GM21515 (cell line): ENCODE data around the gene MRAP.
A peak's percentile ranks its signal among the peaks of the same experiment; 100 is the strongest.
"Not testable (repeated sequence)": the region's sequence is repeated elsewhere in the genome, so short reads cannot be mapped to it uniquely, and the experiment has no call there.

Experiments used
- ATAC-seq: cut with Tn5 transposase; IDR thresholded peaks from one replicate; pipeline ENCODE4 v1.9.1; 2021; ENCODE audit not compliant: unreplicated experiment

MRAP gene

GRCh38 chr21:32298658-32299081 lies at the start of gene MRAP:
Gene MRAP, plus strand, starts transcription at chr21:32298855. Its CDS starts 117 bp downstream, at chr21:32298972.
- no peak for ATAC-seq

DNA sequence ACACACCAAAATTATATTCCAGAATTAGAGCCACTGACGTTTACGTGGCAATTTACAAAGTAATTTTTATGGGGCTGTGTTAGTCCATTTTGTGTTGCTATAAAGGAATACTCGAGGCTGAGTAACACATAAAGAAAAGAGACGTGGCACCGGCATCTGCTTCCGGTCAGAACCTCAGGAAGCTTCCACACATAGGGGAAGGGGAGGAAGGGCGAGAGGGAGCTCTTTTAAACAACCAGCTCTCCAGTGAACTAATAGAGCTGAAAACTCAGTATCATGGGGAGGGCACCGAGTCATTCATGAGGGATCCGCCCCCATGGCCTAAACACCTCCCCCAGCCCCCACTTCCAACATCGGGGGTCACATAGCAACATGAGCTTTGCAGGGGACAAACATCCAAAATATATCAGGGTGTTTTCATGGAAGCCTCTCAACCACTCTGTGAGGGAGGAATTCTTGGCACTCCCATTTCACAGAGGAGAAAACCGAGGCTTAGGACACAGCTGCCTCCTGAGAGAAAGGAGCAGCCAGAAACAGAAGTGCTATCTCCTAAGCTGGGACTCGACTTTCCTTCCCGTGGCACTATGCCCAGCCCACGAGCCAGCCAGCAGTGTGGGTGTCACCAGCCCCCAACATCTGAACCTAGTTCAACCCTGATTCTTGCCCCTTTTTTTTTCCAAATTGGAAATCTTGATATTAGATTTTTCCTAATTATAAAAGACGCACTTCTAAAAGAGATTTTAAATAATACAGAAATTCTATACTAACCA lies 49.0 kb upstream of the MRAP start:
- no peak for ATAC-seq

GRCh38 chr21:32252136-32252535 lies 46.5 kb upstream of the MRAP start:
- no peak for ATAC-seq

DNA sequence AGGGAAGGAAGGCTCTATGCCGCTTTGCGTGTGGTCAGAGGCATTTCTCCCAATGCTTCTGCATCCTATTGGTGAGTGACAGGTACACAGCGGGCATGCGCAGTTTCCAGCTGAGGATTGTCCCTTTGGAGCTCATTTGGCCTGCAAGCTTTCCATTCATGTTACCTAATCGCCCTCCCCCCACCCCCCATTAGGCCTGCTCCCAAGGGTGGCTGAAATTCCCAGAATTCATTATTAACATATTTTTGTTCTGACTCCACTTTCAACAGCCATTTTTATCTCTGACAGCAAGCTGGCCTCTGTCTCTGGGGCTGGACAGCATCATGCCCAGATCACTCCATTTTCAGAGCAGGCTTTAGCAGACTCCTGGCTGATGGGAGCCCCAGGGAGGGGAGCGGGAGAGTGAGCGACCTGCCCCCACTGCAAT lies 45.4 kb upstream of the MRAP start:
- ATAC-seq = no peak

- no peak for ATAC-seq
These were observed 42.4 kb upstream of the MRAP start for GRCh38 chr21:32256251-32256650.

DNA sequence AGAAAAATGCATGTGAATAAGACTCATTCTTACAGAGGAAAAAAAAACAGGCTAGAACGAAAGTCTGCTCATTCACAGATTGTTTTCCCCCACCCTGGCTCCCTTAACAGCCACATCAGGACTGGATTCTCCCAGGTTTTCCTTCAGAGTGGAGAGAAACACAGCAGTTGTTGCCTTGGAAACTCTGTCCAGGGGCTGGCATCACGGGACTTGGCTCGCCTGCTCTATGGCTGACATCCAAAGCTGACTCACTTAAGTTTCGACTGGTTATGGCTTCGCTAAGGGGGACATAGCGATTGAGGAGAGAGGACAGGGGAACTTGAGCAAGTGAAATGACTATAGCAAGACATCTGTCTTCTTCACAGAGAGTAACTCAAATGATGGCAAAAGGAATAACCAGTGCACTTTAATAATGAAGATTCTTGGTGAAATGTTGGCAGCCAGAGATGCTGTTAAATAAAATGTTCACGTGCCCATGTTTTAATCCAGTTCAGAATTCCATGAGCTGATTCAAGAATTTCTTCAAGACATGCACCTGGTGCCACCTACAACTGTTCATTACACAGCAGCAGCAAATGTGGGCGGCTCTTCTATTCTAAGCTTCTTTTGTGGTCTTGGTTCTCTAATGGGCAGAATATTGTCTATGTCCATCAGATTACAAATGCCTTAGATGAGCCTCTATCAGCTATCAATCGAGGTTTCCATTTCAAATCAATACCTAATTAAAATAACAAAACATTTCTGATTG lies 41.6 kb upstream of the MRAP start:
- ATAC-seq = no peak

GRCh38 chr21:32257962-32258785 lies 40.5 kb upstream of the MRAP start:
- ATAC-seq = peak; percentile 69

DNA sequence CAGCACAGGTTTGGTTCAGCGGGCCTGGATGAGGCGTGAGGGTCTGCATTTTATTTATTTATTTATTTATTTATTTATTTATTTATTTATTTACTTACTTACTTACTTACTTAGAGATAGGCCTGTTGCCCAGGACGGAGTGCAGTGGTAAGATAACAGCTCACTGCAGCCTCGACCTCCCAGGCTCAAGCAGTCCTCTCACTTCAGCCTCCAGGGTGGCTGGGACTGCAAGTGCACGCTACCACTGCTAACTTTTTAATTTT lies 39.9 kb upstream of the MRAP start:
- not testable (repeated sequence) for ATAC-seq

GRCh38 chr21:32260130-32260529 lies 38.5 kb upstream of the MRAP start:
- no peak for ATAC-seq

GRCh38 chr21:32261929-32262328 lies 36.7 kb upstream of the MRAP start:
- ATAC-seq = no peak

GRCh38 chr21:32265321-32265720 lies 33.3 kb upstream of the MRAP start:
- ATAC-seq = not testable (repeated sequence)

DNA sequence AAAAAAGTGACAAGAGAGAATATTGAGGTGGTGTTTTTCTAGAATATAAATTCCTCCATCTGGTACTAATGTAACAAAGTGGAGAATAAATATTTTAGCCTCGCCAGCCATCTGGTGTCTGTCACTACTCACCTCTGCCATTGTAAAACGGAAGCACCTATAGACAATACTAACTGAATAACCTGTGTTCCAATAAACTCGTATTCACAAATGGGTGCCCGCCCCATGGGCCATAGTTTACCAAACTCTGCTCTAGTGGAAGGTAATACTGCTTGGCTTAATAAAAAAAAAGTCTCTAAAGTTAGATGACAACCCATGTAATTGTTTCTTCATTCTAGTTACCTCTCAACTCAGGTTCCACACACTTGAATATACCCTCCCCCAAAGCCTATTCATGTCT lies 27.9 kb upstream of the MRAP start:
- no peak for ATAC-seq

GRCh38 chr21:32276671-32277070 lies 22.0 kb upstream of the MRAP start:
- no peak for ATAC-seq

DNA sequence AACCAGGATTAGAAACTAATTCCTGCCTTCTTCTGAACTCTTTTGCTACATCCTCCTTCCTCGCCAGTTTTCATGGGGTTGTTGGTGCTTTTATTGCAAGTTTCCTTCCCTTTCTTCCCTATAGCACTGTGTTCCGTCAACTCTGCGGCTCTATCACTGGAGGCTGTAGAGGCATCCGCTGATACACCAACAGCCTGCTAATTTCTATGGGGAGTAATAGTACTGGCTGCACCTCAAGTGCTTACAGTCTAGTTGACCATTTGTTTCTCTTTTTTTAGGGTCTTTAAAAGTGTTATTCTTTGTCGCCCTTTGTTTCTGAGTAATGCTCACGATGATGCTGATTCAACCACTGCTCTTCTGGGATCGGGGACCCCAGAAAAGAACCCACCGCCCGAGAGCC lies 20.6 kb upstream of the MRAP start:
- peak; percentile 3 for ATAC-seq

DNA sequence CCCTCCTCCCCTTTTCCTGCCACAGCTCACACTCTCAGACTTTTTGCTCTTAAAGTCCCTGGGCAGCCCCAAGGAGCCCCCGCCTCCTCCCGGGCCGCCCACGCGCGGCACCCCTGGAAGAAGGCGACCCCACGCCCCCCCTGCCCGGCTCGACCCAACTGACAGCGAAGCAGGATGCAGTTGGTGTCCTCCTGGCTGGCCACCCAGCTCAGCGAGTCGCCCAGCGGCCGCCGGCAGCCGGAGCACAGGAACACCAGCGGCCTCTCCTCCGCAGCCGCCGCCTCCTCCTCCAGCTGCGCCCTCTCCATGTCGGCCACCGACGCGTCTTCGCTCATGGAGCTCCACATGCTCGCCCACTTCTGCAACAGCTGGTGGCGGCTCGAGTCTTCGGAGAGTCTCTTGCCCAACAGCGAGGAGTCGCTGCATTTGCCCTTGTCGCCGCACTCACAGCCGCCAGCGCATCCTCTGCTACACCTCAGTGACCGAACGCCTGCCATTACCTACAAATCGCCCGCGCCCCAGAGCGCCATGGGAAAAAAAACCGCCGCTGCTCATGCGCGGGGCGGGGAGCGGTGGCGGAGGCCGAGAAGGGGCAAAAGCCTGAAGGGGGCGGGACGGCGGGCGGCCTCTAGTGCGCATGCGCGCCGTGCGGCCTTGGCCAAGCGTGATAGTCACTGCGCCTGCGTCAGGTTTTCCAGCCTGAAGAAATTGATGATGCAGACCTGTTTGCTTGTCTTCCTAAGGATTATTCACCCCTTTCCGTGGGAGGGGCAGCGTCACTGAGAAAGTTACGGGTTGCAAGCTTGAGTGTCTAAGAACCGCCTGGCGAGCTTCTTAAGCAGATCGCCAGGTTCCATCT lies 19.9 kb upstream of the MRAP start, which contains the start of gene MIS18A:
TSS of gene MIS18A (minus strand) at position 532 of the 859 bp plus-strand sequence. CDS start at position 497, 35 bp downstream.
- peak; percentile 93 for ATAC-seq

- no peak for ATAC-seq
These were observed 19.3 kb upstream of the MRAP start for GRCh38 chr21:32279377-32279680.

DNA sequence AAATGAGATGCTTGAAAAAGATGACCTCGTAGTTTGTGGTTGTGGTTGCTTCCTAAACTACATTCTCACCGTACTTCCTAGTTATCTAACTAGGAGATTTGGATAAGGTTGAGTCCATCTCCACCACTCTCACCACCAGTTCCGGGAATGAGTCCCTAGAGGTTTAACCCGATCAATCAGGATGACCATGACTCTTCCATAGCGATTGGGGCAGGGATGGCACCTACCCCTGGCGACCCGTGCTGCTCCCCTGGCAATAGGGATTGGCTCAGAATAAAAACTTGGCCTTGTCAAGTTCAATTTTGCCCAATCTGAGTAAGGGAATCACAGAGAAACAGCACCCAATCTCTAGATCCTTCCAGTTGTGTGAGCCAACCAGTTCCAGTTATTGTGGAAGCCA lies 17.1 kb upstream of the MRAP start:
- ATAC-seq = no peak

- no peak for ATAC-seq
These were observed 15.7 kb upstream of the MRAP start for GRCh38 chr21:32282992-32283391.

DNA sequence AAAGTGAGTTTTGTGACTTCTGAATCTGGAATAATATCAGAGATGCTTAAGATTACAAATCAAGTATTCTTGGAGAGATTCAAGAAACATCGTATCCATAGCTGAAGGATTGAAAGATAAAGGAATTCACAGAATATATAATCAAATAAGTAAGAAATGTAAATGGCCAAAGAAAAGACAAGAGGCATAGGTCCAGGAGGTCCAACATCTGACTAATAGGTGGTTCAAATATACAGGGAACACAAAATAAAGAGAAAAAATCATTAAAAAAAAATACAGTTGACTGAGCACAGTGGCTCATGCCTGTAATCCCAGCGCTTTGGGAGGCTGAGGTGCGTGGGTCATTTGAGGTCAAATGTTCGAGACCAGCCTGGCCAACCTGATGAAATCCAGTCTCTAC lies 13.2 kb upstream of the MRAP start:
- ATAC-seq = no peak

GRCh38 chr21:32297449-32297848 lies 1.2 kb upstream of the MRAP start:
- no peak for ATAC-seq

DNA sequence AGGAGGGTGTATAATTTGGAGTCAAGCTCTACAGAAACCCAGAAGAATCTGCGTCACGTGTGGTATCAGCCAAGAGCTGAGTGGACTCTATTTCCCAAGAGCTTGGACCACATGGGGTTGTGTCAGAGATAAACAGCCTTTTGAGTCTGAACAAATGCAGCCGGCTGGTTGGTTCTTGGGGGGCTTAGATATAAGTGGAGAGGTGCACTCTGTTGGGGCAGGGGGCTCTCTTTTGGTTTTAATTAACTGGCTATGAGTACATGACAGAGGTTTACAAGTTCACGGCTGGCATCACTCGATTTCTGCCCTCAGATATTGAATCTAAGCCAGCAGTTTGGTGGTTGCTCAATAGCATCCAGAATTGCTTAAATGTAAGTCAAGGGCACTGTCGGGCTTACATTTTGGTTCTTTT lies 501 bp upstream of the MRAP start:
- ATAC-seq = no peak
